ENCODE results near the gene KCNJ16.

- TF ChIP-seq CTCF (IDR thresholded peaks at IDR 0.05) (no peak), POLR2A (IDR thresholded peaks at IDR 0.05) (no peak), EP300 (IDR thresholded peaks at IDR 0.05) (no peak)
Measured at GRCh38 chr17:70091005-70091568, 16.1 kb downstream of the KCNJ16 start.
